ENCODE measurements around the gene SULT1A3. TPM values are rescaled to one million over a fixed set of nuclear protein-coding genes. Genes with fewer than 3 reads are reported as not detected.

Gene SULT1A3
- total RNA-seq, 4 donors from 2014 or later: 1.1 to 17.2 (median 7.3) TPM

- H3K36me3 ChIP-seq: peaks cover 0 to 6% (median 0%) of the 10 kb centered on the region in 3 donors
Observed at GRCh38 chr16:30184891-30185682, 14.0 kb upstream of the SULT1A3 start.

GRCh38 chr16:30185683-30186421 is 13.2 kb upstream of the SULT1A3 start:
- H3K27ac ChIP-seq: peak overlapping the region; percentile 31 to 91 (median 88)
- 37 to 54% methylated on average over 2 to 4 of the region's 15 CpGs for WGBS, 2 donors
- H3K4me1 ChIP-seq: peaks cover 4 to 49% (median 27%) of the 10 kb centered on the region in 3 donors
- H3K9me3 ChIP-seq: no peaks in the 10 kb centered on the region
- no peak for DNase-seq
- TF ChIP-seq POLR2A (IDR thresholded peaks at IDR 0.05) (peak in 1 of 4 donors; percentile 21), CTCF (IDR thresholded peaks at IDR 0.05) (no peak)
- H3K4me3 ChIP-seq: peak overlapping the region in 3 of 4 donors; percentile 10 to 78 (median 59)
- H3K36me3 ChIP-seq: peaks cover 0 to 6% (median 0%) of the 10 kb centered on the region in 3 donors
- intact Hi-C loops (cut with DNase I): no loop called here
- no peaks in the 10 kb centered on the region for H3K27me3 ChIP-seq

More at GRCh38 chr16:30184891-30185682, 14.0 kb upstream of the SULT1A3 start:
- DNase-seq: no peak
- H3K4me1 ChIP-seq: peaks cover 4 to 49% (median 27%) of the 10 kb centered on the region in 3 donors
- H3K9me3 ChIP-seq: no peaks in the 10 kb centered on the region
- peak overlapping the region; percentile 54 to 91 (median 88) for H3K27ac ChIP-seq
- intact Hi-C loops (cut with DNase I): no loop called here
- no peaks in the 10 kb centered on the region for H3K27me3 ChIP-seq
- H3K4me3 ChIP-seq: peak overlapping the region; percentile 42 to 78 (median 58)
- WGBS, 2 donors: 73 to 87% methylated on average over 3 to 6 of the region's 13 CpGs
- no peak for TF ChIP-seq POLR2A (IDR thresholded peaks at IDR 0.05)
- no peak for TF ChIP-seq CTCF (IDR thresholded peaks at IDR 0.05)

- no peak for DNase-seq
- H3K36me3 ChIP-seq: peaks cover 0 to 6% (median 0%) of the 10 kb centered on the region in 3 donors
- H3K27ac ChIP-seq: peak overlapping the region; percentile 25 to 91 (median 76)
- peaks cover 4 to 49% (median 27%) of the 10 kb centered on the region in 3 donors for H3K4me1 ChIP-seq
- TF ChIP-seq CTCF (IDR thresholded peaks at IDR 0.05) (no peak), POLR2A (IDR thresholded peaks at IDR 0.05) (no peak)
- WGBS, 2 donors: 51 to 81% methylated on average over 3 to 6 of the region's 9 CpGs
- intact Hi-C loops (cut with DNase I): no loop called here
- no peaks in the 10 kb centered on the region for H3K9me3 ChIP-seq
- H3K4me3 ChIP-seq: peak overlapping the region in 2 of 4 donors; percentile 19 to 78
- no peaks in the 10 kb centered on the region for H3K27me3 ChIP-seq
Observed at GRCh38 chr16:30186444-30186781, 12.6 kb upstream of the SULT1A3 start.

GRCh38 chr16:30186782-30187555 is 12.1 kb upstream of the SULT1A3 start:
- peak overlapping the region in 2 of 4 donors; percentile 19 to 78 for H3K4me3 ChIP-seq
- no peak for TF ChIP-seq POLR2A (IDR thresholded peaks at IDR 0.05)
- peak; percentile 56 to 82 (median 70) for TF ChIP-seq CTCF (IDR thresholded peaks at IDR 0.05)
- intact Hi-C loops (cut with DNase I): no loop called here
- WGBS, 2 donors: 61 to 65% methylated on average over 15 to 26 of the region's 36 CpGs
- peak overlapping the region; percentile 25 to 91 (median 76) for H3K27ac ChIP-seq
- peaks cover 4 to 49% (median 26%) of the 10 kb centered on the region in 3 donors for H3K4me1 ChIP-seq
- H3K9me3 ChIP-seq: no peaks in the 10 kb centered on the region
- no peaks in the 10 kb centered on the region for H3K27me3 ChIP-seq
- DNase-seq: no peak
- H3K36me3 ChIP-seq: peaks cover 0 to 6% (median 0%) of the 10 kb centered on the region in 3 donors
